Measurements from ENCODE around the gene CEP120.

Gene CEP120

GRCh38 chr5:123297198-123297831 is 125.9 kb downstream of the CEP120 start:
- Histone ChIP-seq H3K9ac (ENCODE audit: low read length) (no peak overlapping the region), H3K27ac (ENCODE audit: low read depth, low read length) (no peak overlapping the region), H4K20me1 (ENCODE audit: low read depth, low read length) (no peaks in the 10 kb centered on the region), H3F3A (ENCODE audit: insufficient read depth) (no peaks in the 10 kb centered on the region), H3K79me2 (ENCODE audit: insufficient read depth, low read length) (no peaks in the 10 kb centered on the region), H2AFZ (ENCODE audit: low read depth, low read length, severe bottlenecking) (no peak overlapping the region), H3K9me2 (replicated peaks; ENCODE audit: insufficient read depth, low read length) (no peaks in the 10 kb centered on the region), H3K36me3 (ENCODE audit: low read length) (no peaks in the 10 kb centered on the region), H3K4me2 (ENCODE audit: low read depth, low read length, poor library complexity, severe bottlenecking) (no peak overlapping the region), H3K27me3 (ENCODE audit: low read length) (no peaks in the 10 kb centered on the region), H3K9me3 (ENCODE audit: insufficient read depth, low read length) (no peaks in the 10 kb centered on the region), H3K4me3 (ENCODE audit: insufficient read depth, low read length, poor library complexity, severe bottlenecking) (no peak overlapping the region)
- TF ChIP-seq CTCF (IDR thresholded peaks at IDR 0.05; ENCODE audit: insufficient read depth, low read length, poor library complexity, severe bottlenecking) (no peak), EZH2phosphoT487 (conservative IDR thresholded peaks at IDR 0.05; ENCODE audit: low read length) (no peak)
